Peyer's patch (tissue), 4 donors: ENCODE data around the gene PARD3B.

Source experiments
- CTCF ChIP-seq, 6 experiments: fragments of 450-650 bp in 4 of 6; fragments of 200-600 bp in 2 of 6; sonication (generic) in 1 of 6; IDR thresholded peaks; one replicate each; pipeline ENCODE4 v1.5.1; 2017 to 2019; ENCODE audit warnings: antibody characterized with exemption in 6 of 6, mild to moderate bottlenecking in 3 of 6, moderate library complexity in 1 of 6
- POLR2A ChIP-seq, 2 donors: fragments of 450-650 bp; IDR thresholded peaks; one replicate each; pipeline ENCODE4 v1.5.1; 2017; ENCODE audit warnings: antibody characterized with exemption in 2 of 2, mild to moderate bottlenecking in 2 of 2, moderate library complexity in 2 of 2

- TF ChIP-seq POLR2A (IDR thresholded peaks at IDR 0.05) (no peak), CTCF (IDR thresholded peaks at IDR 0.05) (no peak)
Observed at GRCh38 chr2:204571911-204572310, 26.6 kb downstream of the PARD3B start.
